Peyer's patch (tissue), 4 donors: ENCODE measurements around the gene FNDC1. TPM values are rescaled to one million over a fixed set of nuclear protein-coding genes. Genes with fewer than 3 reads are reported as not detected.

Source experiments
- DNase-seq, 3 donors: peaks; one replicate each; pipeline ENCODE4 v3.0.0-alpha.2; 2017 to 2019
- H3K27ac ChIP-seq, 4 donors: fragments of 200-600 bp; sonication (generic); one replicate each; pipeline ENCODE4 v1.5.1; 2016 to 2019
- H3K27me3 ChIP-seq, 2 donors: fragments of 200-600 bp; sonication (generic); one replicate each; pipeline ENCODE4 v1.5.1; 2019
- H3K36me3 ChIP-seq, 3 donors: fragments of 200-600 bp; sonication (generic); one replicate each; pipeline ENCODE4 v1.5.1; 2016 to 2019
- H3K4me1 ChIP-seq, 4 donors: fragments of 200-600 bp; sonication (generic); one replicate each; pipeline ENCODE4 v1.5.1; 2016 to 2019
- H3K4me3 ChIP-seq, 4 donors: fragments of 200-600 bp; sonication (generic); 1 replicate in 3 of 4; 2 replicates in 1 of 4; pipeline ENCODE4 v1.5.1; 2016 to 2019; ENCODE audit warnings: mild to moderate bottlenecking in 1 of 4
- H3K9me3 ChIP-seq, 4 donors: fragments of 200-600 bp; sonication (generic); one replicate each; pipeline ENCODE4 v1.5.1; 2016 to 2019; ENCODE audit warnings: mild to moderate bottlenecking in 1 of 4
- POLR2A ChIP-seq, 2 donors: fragments of 450-650 bp; IDR thresholded peaks; one replicate each; pipeline ENCODE4 v1.5.1; 2017; ENCODE audit warnings: antibody characterized with exemption in 2 of 2, mild to moderate bottlenecking in 2 of 2, moderate library complexity in 2 of 2
- total RNA-seq, 4 donors: library from RNA; depleted of rRNA; stranded (reverse); fragments of >200 nt; gene quantifications; one replicate each; pipeline ENCODE4 v1.1.0, GENCODE V29; 2016
- TF ChIP-seq, protein P1 (sequence below), 6 experiments: fragments of 450-650 bp in 4 of 6; fragments of 200-600 bp in 2 of 6; sonication (generic) in 1 of 6; IDR thresholded peaks; one replicate each; pipeline ENCODE4 v1.5.1; 2017 to 2019; ENCODE audit warnings: antibody characterized with exemption in 6 of 6, mild to moderate bottlenecking in 3 of 6, moderate library complexity in 1 of 6

The FNDC1 gene
- total RNA-seq, 4 donors from 2014 or later: 0.54 to 1.7 TPM; not detected in 2

DNA sequence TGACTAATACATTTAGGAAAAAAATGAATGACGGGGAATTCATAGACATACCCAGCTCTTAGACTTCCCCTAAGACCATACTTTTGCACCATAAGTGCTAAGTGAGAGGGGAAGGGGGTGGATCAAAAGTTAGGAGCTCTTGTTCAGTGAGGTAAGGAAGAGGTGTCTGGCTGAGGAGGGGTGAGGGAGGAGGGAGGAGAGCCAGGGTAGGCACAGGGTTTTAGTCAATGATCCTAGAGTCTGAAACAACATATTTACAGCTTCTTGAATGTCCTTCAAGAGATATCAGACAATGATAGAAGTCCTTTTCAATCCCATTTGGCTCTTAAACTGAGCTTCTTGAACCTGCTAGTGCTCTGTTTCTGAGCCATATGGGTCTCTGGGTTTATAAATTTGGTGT lies 135.4 kb downstream of the FNDC1 start:
- no peak for DNase-seq
- TF ChIP-seq, protein P1, sequence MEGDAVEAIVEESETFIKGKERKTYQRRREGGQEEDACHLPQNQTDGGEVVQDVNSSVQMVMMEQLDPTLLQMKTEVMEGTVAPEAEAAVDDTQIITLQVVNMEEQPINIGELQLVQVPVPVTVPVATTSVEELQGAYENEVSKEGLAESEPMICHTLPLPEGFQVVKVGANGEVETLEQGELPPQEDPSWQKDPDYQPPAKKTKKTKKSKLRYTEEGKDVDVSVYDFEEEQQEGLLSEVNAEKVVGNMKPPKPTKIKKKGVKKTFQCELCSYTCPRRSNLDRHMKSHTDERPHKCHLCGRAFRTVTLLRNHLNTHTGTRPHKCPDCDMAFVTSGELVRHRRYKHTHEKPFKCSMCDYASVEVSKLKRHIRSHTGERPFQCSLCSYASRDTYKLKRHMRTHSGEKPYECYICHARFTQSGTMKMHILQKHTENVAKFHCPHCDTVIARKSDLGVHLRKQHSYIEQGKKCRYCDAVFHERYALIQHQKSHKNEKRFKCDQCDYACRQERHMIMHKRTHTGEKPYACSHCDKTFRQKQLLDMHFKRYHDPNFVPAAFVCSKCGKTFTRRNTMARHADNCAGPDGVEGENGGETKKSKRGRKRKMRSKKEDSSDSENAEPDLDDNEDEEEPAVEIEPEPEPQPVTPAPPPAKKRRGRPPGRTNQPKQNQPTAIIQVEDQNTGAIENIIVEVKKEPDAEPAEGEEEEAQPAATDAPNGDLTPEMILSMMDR (IDR thresholded peaks at IDR 0.05): no peak
- no peak for TF ChIP-seq POLR2A (IDR thresholded peaks at IDR 0.05)
- no peaks in the 10 kb centered on the region for H3K36me3 ChIP-seq
- no peaks in the 10 kb centered on the region for H3K9me3 ChIP-seq
- H3K4me3 ChIP-seq: no peak overlapping the region
- no peaks in the 10 kb centered on the region for H3K4me1 ChIP-seq
- H3K27ac ChIP-seq: no peak overlapping the region
- no peaks in the 10 kb centered on the region for H3K27me3 ChIP-seq

DNA sequence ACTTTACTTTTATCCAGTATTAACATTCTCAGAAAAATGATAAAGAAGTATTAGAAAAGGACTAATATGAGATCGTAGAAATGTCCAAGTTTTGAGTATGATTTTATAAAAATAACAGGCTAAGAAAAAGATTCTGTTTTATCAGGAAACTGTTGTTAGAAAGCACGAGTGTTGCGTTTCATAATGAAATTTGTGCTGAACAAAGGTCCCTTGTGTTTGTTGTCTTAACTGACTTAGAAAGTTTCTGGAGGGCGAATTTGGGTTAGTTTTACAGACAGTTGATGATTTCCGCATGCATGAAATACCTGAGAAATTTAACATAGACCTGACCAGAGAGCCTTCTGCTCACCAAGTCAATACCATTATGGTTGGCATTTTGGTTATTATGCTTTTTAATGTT lies 136.0 kb downstream of the FNDC1 start:
- no peaks in the 10 kb centered on the region for H3K9me3 ChIP-seq
- H3K4me1 ChIP-seq: no peaks in the 10 kb centered on the region
- no peaks in the 10 kb centered on the region for H3K27me3 ChIP-seq
- DNase-seq: no peak
- H3K27ac ChIP-seq: no peak overlapping the region
- TF ChIP-seq, protein P1 (IDR thresholded peaks at IDR 0.05): no peak
- no peak for TF ChIP-seq POLR2A (IDR thresholded peaks at IDR 0.05)
- no peak overlapping the region for H3K4me3 ChIP-seq
- H3K36me3 ChIP-seq: no peaks in the 10 kb centered on the region

- no peak overlapping the region for H3K27ac ChIP-seq
- H3K4me1 ChIP-seq: no peaks in the 10 kb centered on the region
- H3K9me3 ChIP-seq: no peaks in the 10 kb centered on the region
- no peak for DNase-seq
- no peaks in the 10 kb centered on the region for H3K27me3 ChIP-seq
- no peak overlapping the region for H3K4me3 ChIP-seq
- TF ChIP-seq, protein P1 (IDR thresholded peaks at IDR 0.05): no peak
- TF ChIP-seq POLR2A (IDR thresholded peaks at IDR 0.05): no peak
- no peaks in the 10 kb centered on the region for H3K36me3 ChIP-seq
Observed at GRCh38 chr6:159305804-159306537, 136.8 kb downstream of the FNDC1 start.

GRCh38 chr6:159307246-159307790 lies 138.1 kb downstream of the FNDC1 start:
- Histone ChIP-seq H3K4me3 (no peak overlapping the region), H3K4me1 (no peaks in the 10 kb centered on the region), H3K27ac (no peak overlapping the region), H3K9me3 (no peaks in the 10 kb centered on the region), H3K36me3 (no peaks in the 10 kb centered on the region), H3K27me3 (no peaks in the 10 kb centered on the region)
- no peak for DNase-seq
- TF ChIP-seq, protein P1 (IDR thresholded peaks at IDR 0.05): no peak
- TF ChIP-seq POLR2A (IDR thresholded peaks at IDR 0.05): no peak

GRCh38 chr6:159308198-159308597 lies 139.0 kb downstream of the FNDC1 start:
- no peak for TF ChIP-seq POLR2A (IDR thresholded peaks at IDR 0.05)
- TF ChIP-seq, protein P1 (IDR thresholded peaks at IDR 0.05): no peak
- no peaks in the 10 kb centered on the region for H3K4me1 ChIP-seq
- H3K36me3 ChIP-seq: no peaks in the 10 kb centered on the region
- H3K27ac ChIP-seq: no peak overlapping the region
- no peaks in the 10 kb centered on the region for H3K9me3 ChIP-seq
- DNase-seq: no peak
- H3K4me3 ChIP-seq: no peak overlapping the region
- H3K27me3 ChIP-seq: no peaks in the 10 kb centered on the region
